NB4 (cell line): Measurements from ENCODE around the gene SOX6.

Experiments used
- DNase-seq: peaks from one replicate; pipeline ENCODE4 v3.0.0; 2010; ENCODE audit warnings: low read depth
- H3K4me3 ChIP-seq: one replicate; pipeline ENCODE4 v1.5.1; 2011; ENCODE audit warnings: mild to moderate bottlenecking, low read depth, low read length, moderate library complexity
- CTCF ChIP-seq: IDR thresholded peaks from one replicate; pipeline ENCODE4 v1.5.1; 2012; ENCODE audit warnings: low read depth, low read length
- MAX ChIP-seq: IDR thresholded peaks from 2 replicates; pipeline ENCODE4 v1.6.1; 2011; ENCODE audit warnings: low read depth, low read length
- MYC ChIP-seq: IDR thresholded peaks from 2 replicates; pipeline ENCODE4 v1.6.1; 2011; ENCODE audit warnings: low read depth, low read length
- POLR2A ChIP-seq: IDR thresholded peaks from 2 replicates; pipeline ENCODE4 v1.6.1; 2011; ENCODE audit warnings: mild to moderate bottlenecking; ENCODE audit not compliant: insufficient read length; ENCODE audit errors: extremely low read depth

The SOX6 gene

GRCh38 chr11:16013242-16013641, 343.1 kb downstream of the SOX6 start:
- TF ChIP-seq MYC (no peak), CTCF (no peak), MAX (no peak), POLR2A (no peak)
- H3K4me3 ChIP-seq, result no peak overlapping the region
- no peak for DNase-seq

GRCh38 chr11:16012125-16012751, 344.1 kb downstream of the SOX6 start:
- no peak overlapping the region for H3K4me3 ChIP-seq
- DNase-seq, result no peak
- TF ChIP-seq MAX (0 out of 2 replicates have a peak, but pooled peaks have one; percentile 23), CTCF (no peak)

- no peak for DNase-seq
- H3K4me3 ChIP-seq, result no peak overlapping the region
- TF ChIP-seq POLR2A, result no peak
- no peak for TF ChIP-seq MYC
- TF ChIP-seq CTCF, result no peak
- no peak for TF ChIP-seq MAX
These were observed 344.9 kb downstream of the SOX6 start for GRCh38 chr11:16011396-16011795.

- no peak for DNase-seq
- TF ChIP-seq CTCF (no peak), MAX (no peak), MYC (no peak), POLR2A (no peak)
- H3K4me3 ChIP-seq, result no peak overlapping the region
These were observed 347.3 kb downstream of the SOX6 start for GRCh38 chr11:16009021-16009420.

- TF ChIP-seq POLR2A, result no peak
- no peak for TF ChIP-seq MAX
- TF ChIP-seq MYC, result no peak
- TF ChIP-seq CTCF, result no peak
- no peak for DNase-seq
- H3K4me3 ChIP-seq, result no peak overlapping the region
These were observed 348.8 kb downstream of the SOX6 start for GRCh38 chr11:16007514-16007913.

- no peak for DNase-seq
- H3K4me3 ChIP-seq, result no peak overlapping the region
- TF ChIP-seq MAX (no peak), CTCF (no peak), POLR2A (no peak), MYC (no peak)
These were observed 353.4 kb downstream of the SOX6 start for GRCh38 chr11:16002942-16003341.
